ENCODE data around the gene OR2A5.
"Not testable (repeated sequence)": the region's sequence is repeated elsewhere in the genome, so short reads cannot be mapped to it uniquely, and the experiment has no call there.

GRCh38 chr7:144050884-144051283, 2.1 kb downstream of the OR2A5 start:
- not testable (repeated sequence) for TF ChIP-seq RBBP5 (IDR thresholded peaks at IDR 0.05; ENCODE audit: borderline replicate concordance, low read depth, low read length); BRCA1 (IDR thresholded peaks at IDR 0.05; ENCODE audit: low read depth, low read length); CTCF (IDR thresholded peaks at IDR 0.05; ENCODE audit: control extremely low read depth in 1 of 3, insufficient read depth in 1 of 3, low read depth in 1 of 3, low read length in 3 of 3); CREB1 (IDR thresholded peaks at IDR 0.05); NANOG (IDR thresholded peaks at IDR 0.05; ENCODE audit: insufficient read depth, low read depth, low read length, poor library complexity, severe bottlenecking); SP2 (IDR thresholded peaks at IDR 0.05; ENCODE audit: low read length); BACH1 (IDR thresholded peaks at IDR 0.05; ENCODE audit: low read length); ATF3 (IDR thresholded peaks at IDR 0.05; ENCODE audit: insufficient read depth, low read depth, low read length); EZH2 (IDR thresholded peaks at IDR 0.05; ENCODE audit: low read depth, low read length, severe bottlenecking); RAD21 (IDR thresholded peaks at IDR 0.05 in 1 of 2, conservative IDR thresholded peaks at IDR 0.05 in 1 of 2; ENCODE audit: low read depth in 2 of 2, low read length in 2 of 2); TEAD4 (IDR thresholded peaks at IDR 0.05; ENCODE audit: low read depth, low read length); SP1 (IDR thresholded peaks at IDR 0.05; ENCODE audit: low read depth, low read length); USF2 (IDR thresholded peaks at IDR 0.05; ENCODE audit: low read length); POLR2AphosphoS5 (IDR thresholded peaks at IDR 0.05; ENCODE audit: low read depth, low read length)

Measured in H1 (cell line).